HL-60 (cell line): ENCODE data around the gene SLC22A4.

Source experiments
- DNase-seq, 2 experiments: peaks; one replicate each; pipeline ENCODE4 v3.0.0-alpha.2; 2010 to 2020; ENCODE audit warnings: low read depth in 1 of 2, low spot score in 1 of 2
- H3K27ac ChIP-seq: fragments of 250-450 bp; sonication (Bioruptor Pico); replicated peaks from 2 replicates; pipeline ENCODE4 v1.5.1; 2020; ENCODE audit warnings: mild to moderate bottlenecking, moderate library complexity
- H3K27me3 ChIP-seq: fragments of 250-450 bp; sonication (Bioruptor Pico); 2 replicates; pipeline ENCODE4 v1.5.1; 2021; ENCODE audit warnings: mild to moderate bottlenecking, moderate library complexity; ENCODE audit not compliant: insufficient read depth, poor library complexity, severe bottlenecking
- H3K4me3 ChIP-seq: replicated peaks from 2 replicates; pipeline ENCODE4 v1.5.1; 2011; ENCODE audit warnings: mild to moderate bottlenecking, control low read depth, low read length; ENCODE audit not compliant: insufficient read depth
- CTCF ChIP-seq: IDR thresholded peaks from one replicate; pipeline ENCODE4 v1.5.1; 2011; ENCODE audit warnings: low read length, control low read depth, inconsistent platforms; ENCODE audit not compliant: insufficient read depth
- GABPA ChIP-seq: IDR thresholded peaks from 2 replicates; pipeline ENCODE4 v1.6.1; 2012; ENCODE audit warnings: low read depth
- POLR2AphosphoS5 ChIP-seq: IDR thresholded peaks from 2 replicates; pipeline ENCODE4 v1.6.1; 2012; ENCODE audit warnings: low read depth
- SPI1 ChIP-seq: IDR thresholded peaks from 2 replicates; pipeline ENCODE4 v1.6.1; 2012; ENCODE audit warnings: low read depth, mild to moderate bottlenecking, borderline replicate concordance
- TF ChIP-seq, protein P1 (sequence below): IDR thresholded peaks from 2 replicates; pipeline ENCODE4 v1.6.1; 2012; ENCODE audit warnings: low read depth; ENCODE audit not compliant: insufficient replicate concordance

The SLC22A4 gene

GRCh38 chr5:132372127-132372526, 77.9 kb downstream of the SLC22A4 start:
- H3K27ac ChIP-seq: peak overlapping the region; percentile 5; the same call in 1 of the 2 replicates
- peak in 1 of 2 experiments; percentile 42 for DNase-seq
- H3K27me3 ChIP-seq: no peaks in the 10 kb centered on the region
- TF ChIP-seq, protein P1, sequence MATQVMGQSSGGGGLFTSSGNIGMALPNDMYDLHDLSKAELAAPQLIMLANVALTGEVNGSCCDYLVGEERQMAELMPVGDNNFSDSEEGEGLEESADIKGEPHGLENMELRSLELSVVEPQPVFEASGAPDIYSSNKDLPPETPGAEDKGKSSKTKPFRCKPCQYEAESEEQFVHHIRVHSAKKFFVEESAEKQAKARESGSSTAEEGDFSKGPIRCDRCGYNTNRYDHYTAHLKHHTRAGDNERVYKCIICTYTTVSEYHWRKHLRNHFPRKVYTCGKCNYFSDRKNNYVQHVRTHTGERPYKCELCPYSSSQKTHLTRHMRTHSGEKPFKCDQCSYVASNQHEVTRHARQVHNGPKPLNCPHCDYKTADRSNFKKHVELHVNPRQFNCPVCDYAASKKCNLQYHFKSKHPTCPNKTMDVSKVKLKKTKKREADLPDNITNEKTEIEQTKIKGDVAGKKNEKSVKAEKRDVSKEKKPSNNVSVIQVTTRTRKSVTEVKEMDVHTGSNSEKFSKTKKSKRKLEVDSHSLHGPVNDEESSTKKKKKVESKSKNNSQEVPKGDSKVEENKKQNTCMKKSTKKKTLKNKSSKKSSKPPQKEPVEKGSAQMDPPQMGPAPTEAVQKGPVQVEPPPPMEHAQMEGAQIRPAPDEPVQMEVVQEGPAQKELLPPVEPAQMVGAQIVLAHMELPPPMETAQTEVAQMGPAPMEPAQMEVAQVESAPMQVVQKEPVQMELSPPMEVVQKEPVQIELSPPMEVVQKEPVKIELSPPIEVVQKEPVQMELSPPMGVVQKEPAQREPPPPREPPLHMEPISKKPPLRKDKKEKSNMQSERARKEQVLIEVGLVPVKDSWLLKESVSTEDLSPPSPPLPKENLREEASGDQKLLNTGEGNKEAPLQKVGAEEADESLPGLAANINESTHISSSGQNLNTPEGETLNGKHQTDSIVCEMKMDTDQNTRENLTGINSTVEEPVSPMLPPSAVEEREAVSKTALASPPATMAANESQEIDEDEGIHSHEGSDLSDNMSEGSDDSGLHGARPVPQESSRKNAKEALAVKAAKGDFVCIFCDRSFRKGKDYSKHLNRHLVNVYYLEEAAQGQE: no peak
- TF ChIP-seq SPI1 (no peak), GABPA (no peak), CTCF (no peak), POLR2AphosphoS5 (no peak)
- H3K4me3 ChIP-seq: no peak overlapping the region

DNA sequence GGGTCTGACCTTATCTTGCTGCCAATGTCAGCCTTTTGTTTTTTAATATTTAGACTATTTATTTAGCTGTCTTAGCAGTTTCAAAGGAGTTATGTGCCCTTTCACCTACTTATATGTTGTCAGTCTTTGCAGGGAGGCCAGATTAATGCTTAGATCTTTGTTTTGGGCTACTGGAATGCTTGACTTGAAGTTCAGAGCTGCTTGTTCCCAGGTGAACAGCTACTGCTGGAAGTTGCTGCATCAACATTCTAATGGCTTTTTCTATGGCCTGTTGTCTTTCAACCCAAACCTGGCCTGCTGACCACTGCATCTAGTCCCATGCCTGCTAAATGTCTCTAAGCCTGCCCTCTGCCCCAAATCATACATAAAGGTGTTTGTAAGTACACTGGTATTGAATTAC, 78.3 kb downstream of the SLC22A4 start:
- H3K4me3 ChIP-seq: no peak overlapping the region
- no peaks in the 10 kb centered on the region for H3K27me3 ChIP-seq
- no peak for DNase-seq
- TF ChIP-seq CTCF: no peak
- TF ChIP-seq, protein P1: no peak
- TF ChIP-seq POLR2AphosphoS5: no peak
- TF ChIP-seq GABPA: no peak
- TF ChIP-seq SPI1: no peak
- H3K27ac ChIP-seq: peak overlapping the region; percentile 5; the same call in 1 of the 2 replicates

GRCh38 chr5:132375957-132376356, 81.8 kb downstream of the SLC22A4 start:
- H3K27me3 ChIP-seq: no peaks in the 10 kb centered on the region
- no peak for DNase-seq
- H3K27ac ChIP-seq: no peak overlapping the region
- no peak overlapping the region for H3K4me3 ChIP-seq
- TF ChIP-seq SPI1 (no peak), CTCF (no peak), POLR2AphosphoS5 (no peak), GABPA (no peak)
- TF ChIP-seq, protein P1: no peak
